A549 (cell line): ENCODE data around the gene SLC25A41. TPM values are rescaled to one million over a fixed set of nuclear protein-coding genes. Genes with fewer than 3 reads are reported as not detected.

Experiments
- ATAC-seq, 2 experiments: fragments of 200-7000 bp in 1 of 2; fragments of >200 bp in 1 of 2; cut with Nextera tagmentation in 1 of 2; cut with Tn5 transposase in 1 of 2; 3 replicates each; pipeline versions ENCODE4 v1.8.0 to v1.9.1; 2018 to 2020; ENCODE audit warnings: mild to moderate bottlenecking in 1 of 2, moderate library complexity in 1 of 2
- CTCF ChIA-PET: fragments of 300-600 bp; sonication (Branson Sonifier 250); formaldehyde crosslinking; extraction: SDS; loops from one replicate; lab custom pipeline; 2021; ENCODE audit warnings: antibody characterized with exemption, inconsistent platforms; lab: Yijun Ruan, JAX
- POLR2A ChIA-PET: fragments of 350-600 bp; formaldehyde crosslinking; extraction: SDS; loops from one replicate; lab custom pipeline; 2021; ENCODE audit warnings: antibody characterized with exemption, inconsistent platforms; lab: Yijun Ruan, JAX
- DNase-seq, 2 experiments: peaks; one replicate each; pipeline versions ENCODE4 v3.0.0 to v3.0.0-alpha.2; 2011 to 2016; ENCODE audit warnings: low read depth in 1 of 2, low spot score in 1 of 2
- FAIRE-seq: peaks from 2 replicates; lab custom pipeline; 2011; peaks lifted over from hg19 to GRCh38; lab: Jason Lieb, UNC
- H3K27ac ChIP-seq, 2 experiments: fragments of >200 bp; sonication (Bioruptor Twin); formaldehyde crosslinking; 3 replicates each; pipeline ENCODE4 v1.5.1; 2016 to 2017
- H3K4me1 ChIP-seq: fragments of >200 bp; sonication (Bioruptor Twin); formaldehyde crosslinking; 3 replicates; pipeline ENCODE4 v1.6.1; 2016
- H3K4me2 ChIP-seq: fragments of >200 bp; sonication (Bioruptor Twin); formaldehyde crosslinking; 3 replicates; pipeline ENCODE4 v1.6.1; 2016
- H3K4me3 ChIP-seq: fragments of >200 bp; sonication (Bioruptor Twin); formaldehyde crosslinking; 3 replicates; pipeline ENCODE4 v1.5.1; 2016
- H3K9me3 ChIP-seq: fragments of >200 bp; sonication (Bioruptor Twin); formaldehyde crosslinking; 3 replicates; pipeline ENCODE4 v1.6.1; 2016
- BCL3 ChIP-seq: fragments of >200 bp; sonication (Bioruptor Twin); formaldehyde crosslinking; IDR thresholded peaks from 3 replicates; pipeline ENCODE4 v1.6.1; 2016
- CHD2 ChIP-seq: fragments of 150-350 bp; IDR thresholded peaks from 2 replicates; pipeline ENCODE4 v1.6.1; 2014; ENCODE audit warnings: low read length; ENCODE audit not compliant: partially characterized antibody
- EHF ChIP-seq: fragments of 250-450 bp; sonication (Bioruptor Pico); IDR thresholded peaks from 2 replicates; pipeline ENCODE4 v1.5.0; 2020; ENCODE audit warnings: mild to moderate bottlenecking
- FOSB ChIP-seq: fragments of 250-450 bp; sonication (Bioruptor Pico); IDR thresholded peaks from 2 replicates; pipeline ENCODE4 v1.5.0; 2020; ENCODE audit warnings: mild to moderate bottlenecking, moderate library complexity
- FOXS1 ChIP-seq: fragments of 250-450 bp; sonication (Bioruptor Pico); IDR thresholded peaks from 2 replicates; pipeline ENCODE4 v1.5.0; 2020; ENCODE audit warnings: mild to moderate bottlenecking, moderate library complexity
- GATA3 ChIP-seq: IDR thresholded peaks from 2 replicates; pipeline ENCODE4 v1.6.1; 2012; ENCODE audit warnings: borderline replicate concordance
- HDAC2 ChIP-seq: fragments of 200-600 bp; sonication (generic); IDR thresholded peaks from 2 replicates; pipeline ENCODE4 v1.6.1; 2016
- HEYL ChIP-seq: fragments of 250-450 bp; sonication (Bioruptor Pico); IDR thresholded peaks from 2 replicates; pipeline ENCODE4 v1.8.0; 2021; ENCODE audit warnings: mild to moderate bottlenecking, moderate library complexity
- HMGXB4 ChIP-seq: fragments of 250-450 bp; sonication (Bioruptor Pico); IDR thresholded peaks from 2 replicates; pipeline ENCODE4 v1.5.0; 2021; ENCODE audit warnings: mild to moderate bottlenecking, moderate library complexity, borderline replicate concordance
- HOXA7 ChIP-seq: fragments of 250-450 bp; sonication (Bioruptor Pico); IDR thresholded peaks from 2 replicates; pipeline ENCODE4 v1.5.0; 2020; ENCODE audit warnings: mild to moderate bottlenecking, moderate library complexity
- JUN ChIP-seq, 2 experiments: fragments of >200 bp; sonication (Bioruptor Twin); formaldehyde crosslinking; IDR thresholded peaks; 2 replicates in 1 of 2; 3 replicates in 1 of 2; pipeline ENCODE4 v1.6.1; 2016 to 2017
- KDM5A ChIP-seq: fragments of 200-600 bp; sonication (generic); IDR thresholded peaks from 2 replicates; pipeline ENCODE4 v1.6.1; 2016; ENCODE audit warnings: antibody characterized with exemption, mild to moderate bottlenecking
- MAFK ChIP-seq: fragments of 450-650 bp; IDR thresholded peaks from 2 replicates; pipeline ENCODE4 v1.6.1; 2014; ENCODE audit not compliant: partially characterized antibody
- MAX ChIP-seq: IDR thresholded peaks from 2 replicates; pipeline ENCODE4 v1.6.1; 2012
- MYC ChIP-seq: IDR thresholded peaks from 2 replicates; pipeline ENCODE4 v1.6.1; 2012; ENCODE audit warnings: mild to moderate bottlenecking, inconsistent platforms, low read length, improper control_type of control experiment, borderline replicate concordance
- NPAS2 ChIP-seq: fragments of 250-450 bp; sonication (Bioruptor Pico); IDR thresholded peaks from 2 replicates; pipeline ENCODE4 v1.8.0; 2022; ENCODE audit warnings: mild to moderate bottlenecking, moderate library complexity, borderline replicate concordance
- PBX3 ChIP-seq: IDR thresholded peaks from 2 replicates; pipeline ENCODE4 v1.6.1; 2012
- POLR2A ChIP-seq: IDR thresholded peaks from 2 replicates; pipeline ENCODE4 v1.6.1; 2012; ENCODE audit warnings: mild to moderate bottlenecking, low read length
- POLR2AphosphoS2 ChIP-seq: conservative IDR thresholded peaks from 2 replicates; pipeline ENCODE4 v1.6.1; 2012; ENCODE audit warnings: low read length, improper control_type of control experiment, inconsistent platforms
- RAD21 ChIP-seq, 2 experiments: fragments of >200 bp in 1 of 2; sonication (Bioruptor Twin) in 1 of 2; formaldehyde crosslinking in 1 of 2; IDR thresholded peaks in 1 of 2; conservative IDR thresholded peaks in 1 of 2; 2 replicates in 1 of 2; 3 replicates in 1 of 2; pipeline ENCODE4 v1.6.1; 2012 to 2018; ENCODE audit warnings: inconsistent platforms in 1 of 2
- RCOR1 ChIP-seq: fragments of 150-350 bp; IDR thresholded peaks from 2 replicates; pipeline ENCODE4 v1.6.1; 2014; ENCODE audit warnings: antibody characterized with exemption, low read length, low read depth
- SMC3 ChIP-seq: fragments of >200 bp; sonication (Bioruptor Twin); formaldehyde crosslinking; IDR thresholded peaks from 3 replicates; pipeline ENCODE4 v1.6.1; 2018; ENCODE audit warnings: inconsistent platforms
- SREBF2 ChIP-seq: fragments of 450-650 bp; IDR thresholded peaks from 2 replicates; pipeline ENCODE4 v1.6.1; 2014; ENCODE audit warnings: mild to moderate bottlenecking, moderate library complexity
- TP53 ChIP-seq: fragments of 250-450 bp; sonication (Bioruptor Pico); IDR thresholded peaks from 2 replicates; pipeline ENCODE4 v1.5.0; 2021; ENCODE audit warnings: mild to moderate bottlenecking, moderate library complexity
- USF2 ChIP-seq: fragments of 450-650 bp; IDR thresholded peaks from 2 replicates; pipeline ENCODE4 v1.6.1; 2014; ENCODE audit warnings: antibody characterized with exemption
- ZNF302 ChIP-seq: fragments of 250-450 bp; sonication (Bioruptor Pico); IDR thresholded peaks from 2 replicates; pipeline ENCODE4 v1.9.0; 2021; ENCODE audit warnings: inconsistent platforms, mild to moderate bottlenecking, moderate library complexity
- ZSCAN20 ChIP-seq: fragments of 250-450 bp; sonication (Bioruptor Pico); IDR thresholded peaks from 2 replicates; pipeline ENCODE4 v1.8.0; 2022; ENCODE audit warnings: mild to moderate bottlenecking, moderate library complexity
- WGBS: methylation state at CpG from one replicate; pipeline ENCODE4 v1.1.6; 2017; ENCODE audit errors: missing lambda C conversion rate; 5-methylcytosine and 5-hydroxymethylcytosine counted together
- polyA plus RNA-seq, 4 experiments: library from polyadenylated mRNA; depleted of rRNA in 3 of 4; stranded (reverse); fragments of >200 nt; fragmentation: RNase III in 1 of 4; extraction: RNeasy Plus Mini Kit Qiagen cat#74134 plus additional on column Dnase treatment in 1 of 4; gene quantifications; 2 replicates in 3 of 4; 3 replicates in 1 of 4; pipeline ENCODE4 v1.2.3, GENCODE V29; 2011 to 2017

Gene SLC25A41
- polyA plus RNA-seq, 2 of the 4 experiments (the other 2 are of a cell fraction): 0.09 to 0.26 TPM

- H3K27ac ChIP-seq: no peak overlapping the region
- ChIA-PET CTCF (interaction anchor here (1.0 to 1.8 kb wide), 3 partner anchors 9 to 390 kb away, joined by 3 to 5 read pairs (median 5); partner anchors contain the start of gene DENND1C), POLR2A (no interaction called here)
- no peak overlapping the region for H3K4me2 ChIP-seq
- DNase-seq (no peak), ATAC-seq (no peak), FAIRE-seq (no peak)
- H3K9me3 ChIP-seq: no peaks in the 10 kb centered on the region
- WGBS: 0% methylated on average over 1 of the region's 4 CpGs
- H3K4me1 ChIP-seq: peaks cover 4% of the 10 kb centered on the region; the same call in 1 of the 3 replicates
- TF ChIP-seq RCOR1: no peak
- TF ChIP-seq POLR2AphosphoS2: no peak
- TF ChIP-seq BCL3: no peak
- no peak for TF ChIP-seq ZNF302
- no peak for TF ChIP-seq HMGXB4
- TF ChIP-seq MYC: no peak
- TF ChIP-seq HOXA7 (CRISPR knock-in tag): no peak
- TF ChIP-seq NPAS2 (CRISPR knock-in tag): no peak
- no peak for TF ChIP-seq TP53 (CRISPR knock-in tag)
- no peak for TF ChIP-seq MAX
- TF ChIP-seq GATA3: no peak
- TF ChIP-seq KDM5A: no peak
- no peak overlapping the region for H3K4me3 ChIP-seq
These were observed 39.1 kb upstream of the SLC25A41 start for GRCh38 chr19:6472713-6473112.

GRCh38 chr19:6471076-6471475 lies 37.5 kb upstream of the SLC25A41 start:
- TF ChIP-seq GATA3: no peak
- TF ChIP-seq CHD2: no peak
- TF ChIP-seq EHF (CRISPR knock-in tag): no peak
- no peak for TF ChIP-seq USF2
- no peak for TF ChIP-seq FOXS1 (CRISPR knock-in tag)
- TF ChIP-seq FOSB (CRISPR knock-in tag): no peak
- TF ChIP-seq MYC: no peak
- no peak for TF ChIP-seq PBX3
- no peak for TF ChIP-seq JUN (IDR thresholded peaks at IDR 0.05)
- no peak for TF ChIP-seq HDAC2
- no peak for TF ChIP-seq BCL3
- no peak for TF ChIP-seq SMC3
- TF ChIP-seq MAFK: no peak
- TF ChIP-seq RAD21 (conservative IDR thresholded peaks at IDR 0.05 in 1 of 2, IDR thresholded peaks at IDR 0.05 in 1 of 2): no peak
- no peak for TF ChIP-seq HEYL (CRISPR knock-in tag)
- TF ChIP-seq POLR2A: no peak
- TF ChIP-seq SREBF2: no peak
- no peak for TF ChIP-seq ZSCAN20
- Histone ChIP-seq H3K4me3 (no peak overlapping the region), H3K9me3 (no peaks in the 10 kb centered on the region), H3K4me1 (peaks cover 4% of the 10 kb centered on the region; the same call in 1 of the 3 replicates), H3K4me2 (no peak overlapping the region), H3K27ac (no peak overlapping the region)
- DNase-seq (no peak), ATAC-seq (no peak), FAIRE-seq (no peak)
- POLR2A ChIA-PET: no interaction called here
- CTCF ChIA-PET: no interaction called here
- 71% methylated on average over 12 of the region's 14 CpGs for WGBS
